GM21737 (cell line): Measurements from ENCODE around the gene AATK.

Source experiments
- ATAC-seq: cut with Tn5 transposase; IDR thresholded peaks from one replicate; pipeline ENCODE4 v1.9.1; 2021; ENCODE audit warnings: mild to moderate bottlenecking, moderate library complexity; ENCODE audit not compliant: unreplicated experiment

AATK gene

GRCh38 chr17:81097134-81097942 lies 68.7 kb downstream of the AATK start:
- no peak for ATAC-seq

- ATAC-seq: no peak
Observed at GRCh38 chr17:81096741-81097133, 69.3 kb downstream of the AATK start.

- ATAC-seq: no peak
Observed at GRCh38 chr17:81095383-81095762, 70.6 kb downstream of the AATK start.

GRCh38 chr17:81094509-81095382 lies 71.3 kb downstream of the AATK start:
- no peak for ATAC-seq

- ATAC-seq: no peak
Observed at GRCh38 chr17:81093619-81094508, 72.2 kb downstream of the AATK start.

GRCh38 chr17:81092518-81093095 lies 73.4 kb downstream of the AATK start:
- ATAC-seq: no peak

- ATAC-seq: no peak
Observed at GRCh38 chr17:81091774-81092517, 74.1 kb downstream of the AATK start.

- ATAC-seq: no peak
Observed at GRCh38 chr17:81091154-81091553, 74.9 kb downstream of the AATK start.

- ATAC-seq: no peak
Observed at GRCh38 chr17:81090361-81091136, 75.5 kb downstream of the AATK start.

GRCh38 chr17:81086789-81087551 lies 79.1 kb downstream of the AATK start:
- no peak for ATAC-seq

GRCh38 chr17:81085420-81085911 lies 80.6 kb downstream of the AATK start:
- ATAC-seq: no peak

- ATAC-seq: no peak
Observed at GRCh38 chr17:81084680-81085419, 81.2 kb downstream of the AATK start.

- ATAC-seq: no peak
Observed at GRCh38 chr17:81083125-81083765, 82.8 kb downstream of the AATK start.

- no peak for ATAC-seq
Observed at GRCh38 chr17:81082177-81083073, 83.6 kb downstream of the AATK start.

GRCh38 chr17:81081222-81082176 lies 84.5 kb downstream of the AATK start:
- no peak for ATAC-seq
